ENCODE measurements around the gene DNASE1L1. TPM values are rescaled to one million over a fixed set of nuclear protein-coding genes. Genes with fewer than 3 reads are reported as not detected.
A peak's percentile ranks its signal among the peaks of the same experiment; 100 is the strongest.

The DNASE1L1 gene
- total RNA-seq, 1 experiment from 2014 or later = 45.8 TPM

GRCh38 chrX:154436983-154437752 lies 28.1 kb upstream of the DNASE1L1 start, which contains the start of gene GDI1:
Gene GDI1, plus strand, starts transcription at chrX:154437154. Its CDS starts 101 bp downstream, at chrX:154437255.
- peak; percentile 30 for DNase-seq (ENCODE audit: extremely low read depth, low read depth)

GRCh38 chrX:154436374-154436982 lies 27.4 kb upstream of the DNASE1L1 start:
- DNase-seq (ENCODE audit: extremely low read depth, low read depth) = no peak

- DNase-seq (ENCODE audit: extremely low read depth, low read depth) = no peak
Measured at GRCh38 chrX:154435171-154435733, 26.2 kb upstream of the DNASE1L1 start.

GRCh38 chrX:154434394-154435168 lies 25.5 kb upstream of the DNASE1L1 start:
- no peak for DNase-seq (ENCODE audit: extremely low read depth, low read depth)

GRCh38 chrX:154433605-154434004 lies 24.6 kb upstream of the DNASE1L1 start:
- DNase-seq (ENCODE audit: extremely low read depth, low read depth) = no peak

GRCh38 chrX:154432210-154432609 lies 23.2 kb upstream of the DNASE1L1 start:
- DNase-seq (ENCODE audit: extremely low read depth, low read depth) = no peak

- DNase-seq (ENCODE audit: extremely low read depth, low read depth) = no peak
Measured at GRCh38 chrX:154431341-154431740, 22.3 kb upstream of the DNASE1L1 start.

- no peak for DNase-seq (ENCODE audit: extremely low read depth, low read depth)
Measured at GRCh38 chrX:154430916-154431315, 21.9 kb upstream of the DNASE1L1 start.

- DNase-seq (ENCODE audit: extremely low read depth, low read depth) = no peak
Measured at GRCh38 chrX:154430479-154430878, 21.4 kb upstream of the DNASE1L1 start.

- DNase-seq (ENCODE audit: extremely low read depth, low read depth) = no peak
Measured at GRCh38 chrX:154429711-154430110, 20.7 kb upstream of the DNASE1L1 start.

GRCh38 chrX:154428176-154429171 lies 19.4 kb upstream of the DNASE1L1 start, which contains the start of gene ATP6AP1:
Gene ATP6AP1, plus strand, starts transcription at chrX:154428677. Its CDS starts 16 bp downstream, at chrX:154428693.
- DNase-seq (ENCODE audit: extremely low read depth, low read depth) = peak; percentile 95

GRCh38 chrX:154426916-154427770 lies 18.1 kb upstream of the DNASE1L1 start:
- no peak for DNase-seq (ENCODE audit: extremely low read depth, low read depth)

- no peak for DNase-seq (ENCODE audit: extremely low read depth, low read depth)
Measured at GRCh38 chrX:154420402-154420756, 11.3 kb upstream of the DNASE1L1 start.

GRCh38 chrX:154419688-154420401 lies 10.8 kb upstream of the DNASE1L1 start:
- DNase-seq (ENCODE audit: extremely low read depth, low read depth) = no peak

- DNase-seq (ENCODE audit: extremely low read depth, low read depth) = no peak
Measured at GRCh38 chrX:154419189-154419588, 10.1 kb upstream of the DNASE1L1 start.

GRCh38 chrX:154417157-154417556 lies 8.1 kb upstream of the DNASE1L1 start:
- DNase-seq (ENCODE audit: extremely low read depth, low read depth) = no peak

GRCh38 chrX:154413142-154413541 lies 4.1 kb upstream of the DNASE1L1 start:
- no peak for DNase-seq (ENCODE audit: extremely low read depth, low read depth)

- no peak for DNase-seq (ENCODE audit: extremely low read depth, low read depth)
Measured at GRCh38 chrX:154412468-154412867, 3.4 kb upstream of the DNASE1L1 start.

Measured in NCI-H460 (cell line).